H9 (cell line): ENCODE results near the gene PCGF3. TPM values are rescaled to one million over a fixed set of nuclear protein-coding genes. Genes with fewer than 3 reads are reported as not detected.

ENCODE experiments used
- DNase-seq: peaks from one replicate; pipeline ENCODE4 v3.0.0-alpha.2; 2017
- H2AFZ ChIP-seq: one replicate; pipeline ENCODE4 v1.6.1; 2013; ENCODE audit warnings: mild to moderate bottlenecking, low read length, control low read depth, moderate library complexity
- H2AK5ac ChIP-seq: 2 replicates; pipeline ENCODE4 v1.6.1; 2013; ENCODE audit warnings: low read length, control low read depth, mixed read lengths; ENCODE audit not compliant: insufficient read length
- H2BK120ac ChIP-seq: one replicate; pipeline ENCODE4 v1.6.1; 2013; ENCODE audit warnings: low read depth, mild to moderate bottlenecking, low read length, control low read depth, inconsistent platforms; ENCODE audit not compliant: poor library complexity, severe bottlenecking
- H2BK12ac ChIP-seq: 2 replicates; pipeline ENCODE4 v1.6.1; 2013; ENCODE audit warnings: low read length, control low read depth, mixed read lengths, low read depth; ENCODE audit not compliant: insufficient read length
- H2BK15ac ChIP-seq: 2 replicates; pipeline ENCODE4 v1.6.1; 2013; ENCODE audit warnings: low read depth, low read length, control low read depth
- H2BK20ac ChIP-seq: one replicate; pipeline ENCODE4 v1.6.1; 2013; ENCODE audit warnings: low read depth, mild to moderate bottlenecking, low read length, control low read depth, inconsistent platforms; ENCODE audit not compliant: poor library complexity, severe bottlenecking
- H2BK5ac ChIP-seq: 2 replicates; pipeline ENCODE4 v1.6.1; 2013; ENCODE audit warnings: low read length, control low read depth, mixed read lengths; ENCODE audit not compliant: insufficient read length
- H3K14ac ChIP-seq: 2 replicates; pipeline ENCODE4 v1.6.1; 2013; ENCODE audit warnings: low read length, control low read depth; ENCODE audit not compliant: insufficient read depth
- H3K18ac ChIP-seq: 2 replicates; pipeline ENCODE4 v1.6.1; 2013; ENCODE audit warnings: low read depth, mild to moderate bottlenecking, mixed read lengths, low read length, control low read depth; ENCODE audit not compliant: insufficient read length
- H3K23ac ChIP-seq: 2 replicates; pipeline ENCODE4 v1.6.1; 2013; ENCODE audit warnings: low read length, control low read depth, mixed read lengths, low read depth; ENCODE audit not compliant: insufficient read length
- H3K23me2 ChIP-seq: 2 replicates; pipeline ENCODE4 v1.6.1; 2013; ENCODE audit warnings: low read depth, mild to moderate bottlenecking, mixed read lengths, low read length, control low read depth; ENCODE audit not compliant: insufficient read length, poor library complexity, severe bottlenecking
- H3K27ac ChIP-seq: 2 replicates; pipeline ENCODE4 v1.5.1; 2013; ENCODE audit warnings: low read length, control low read depth, mixed read lengths, low read depth; ENCODE audit not compliant: insufficient read length
- H3K27me3 ChIP-seq: 2 replicates; pipeline ENCODE4 v1.6.1; 2013; ENCODE audit warnings: low read length, control low read depth, inconsistent platforms; ENCODE audit not compliant: insufficient read depth
- H3K4ac ChIP-seq: 2 replicates; pipeline ENCODE4 v1.6.1; 2013; ENCODE audit warnings: low read depth, mild to moderate bottlenecking, control low read depth, inconsistent platforms, low read length, moderate library complexity
- H3K4me1 ChIP-seq: 2 replicates; pipeline ENCODE4 v1.6.1; 2013; ENCODE audit warnings: low read length, control low read depth, inconsistent platforms; ENCODE audit not compliant: insufficient read depth
- H3K4me2 ChIP-seq: 2 replicates; pipeline ENCODE4 v1.6.1; 2013; ENCODE audit warnings: low read length, control low read depth, mixed read lengths; ENCODE audit not compliant: insufficient read length, insufficient read depth
- H3K56ac ChIP-seq: 2 replicates; pipeline ENCODE4 v1.6.1; 2013; ENCODE audit warnings: low read depth, mild to moderate bottlenecking, mixed read lengths, low read length, control low read depth; ENCODE audit not compliant: insufficient read length
- H3K79me1 ChIP-seq: 2 replicates; pipeline ENCODE4 v1.6.1; 2013; ENCODE audit warnings: low read depth, mild to moderate bottlenecking, moderate library complexity, low read length, control low read depth, inconsistent platforms; ENCODE audit not compliant: insufficient read depth, poor library complexity, severe bottlenecking
- H3K79me2 ChIP-seq: 2 replicates; pipeline ENCODE4 v1.6.1; 2013; ENCODE audit warnings: low read length, control low read depth, inconsistent platforms; ENCODE audit not compliant: insufficient read depth
- H3K9ac ChIP-seq: 2 replicates; pipeline ENCODE4 v1.6.1; 2013; ENCODE audit warnings: low read length, control low read depth, mixed read lengths; ENCODE audit not compliant: insufficient read length; ENCODE audit errors: extremely low read depth
- H3K9me3 ChIP-seq: one replicate; pipeline ENCODE4 v1.6.1; 2013; ENCODE audit warnings: low read depth, low read length, inconsistent platforms; ENCODE audit not compliant: control insufficient read depth
- H3T11ph ChIP-seq: one replicate; pipeline ENCODE4 v1.6.1; 2013; ENCODE audit warnings: mild to moderate bottlenecking, low read length, control low read depth, inconsistent platforms
- H4K20me1 ChIP-seq: one replicate; pipeline ENCODE4 v1.6.1; 2013; ENCODE audit not compliant: control insufficient read depth, insufficient read length, insufficient read depth
- H4K5ac ChIP-seq: 2 replicates; pipeline ENCODE4 v1.6.1; 2013; ENCODE audit warnings: low read depth, mild to moderate bottlenecking, mixed read lengths, low read length, control low read depth; ENCODE audit not compliant: insufficient read length
- H4K8ac ChIP-seq: replicated peaks from 2 replicates; pipeline ENCODE4 v1.6.1; 2013; ENCODE audit warnings: low read length, control low read depth, mixed read lengths, low read depth; ENCODE audit not compliant: insufficient read length
- H4K91ac ChIP-seq: 2 replicates; pipeline ENCODE4 v1.6.1; 2013; ENCODE audit warnings: low read depth, mild to moderate bottlenecking, moderate library complexity, mixed read lengths, low read length, control low read depth; ENCODE audit not compliant: insufficient read length
- H3K27ac Mint-ChIP-seq, 3 experiments: 2 replicates in 2 of 3; 3 replicates in 1 of 3; pipeline ENCODE4 v1.8.0; 2020 to 2021; ENCODE audit warnings: mixed read lengths in 3 of 3, mild to moderate bottlenecking in 1 of 3, moderate library complexity in 1 of 3
- H3K27me3 Mint-ChIP-seq: 2 replicates; pipeline ENCODE4 v1.8.0; 2021; ENCODE audit warnings: low read depth, mild to moderate bottlenecking, moderate library complexity, mixed read lengths
- H3K36me3 Mint-ChIP-seq, 3 experiments: 2 replicates in 2 of 3; 3 replicates in 1 of 3; pipeline ENCODE4 v1.8.0; 2020 to 2021; ENCODE audit warnings: low read depth in 3 of 3, mixed read lengths in 3 of 3; ENCODE audit not compliant: insufficient read depth in 1 of 3
- H3K4me1 Mint-ChIP-seq, 2 experiments: 2 replicates each; pipeline ENCODE4 v1.8.0; 2020; ENCODE audit warnings: mixed read lengths in 2 of 2
- H3K4me3 Mint-ChIP-seq, 2 experiments: 2 replicates in 1 of 2; 3 replicates in 1 of 2; pipeline ENCODE4 v1.8.0; 2020 to 2021; ENCODE audit warnings: mild to moderate bottlenecking in 2 of 2, mixed read lengths in 2 of 2, moderate library complexity in 1 of 2
- H3K9me3 Mint-ChIP-seq, 2 experiments: 2 replicates in 1 of 2; 3 replicates in 1 of 2; pipeline ENCODE4 v1.8.0; 2020; ENCODE audit warnings: mild to moderate bottlenecking in 2 of 2, mixed read lengths in 2 of 2, moderate library complexity in 1 of 2
- WGBS: extraction: QIAGEN DNeasy Blood & Tissue Kit; methylation state at CpG from one replicate; pipeline ENCODE4 v1.1.7; 2013; ENCODE audit warnings: missing lambda C conversion rate, low lambda C conversion rate, mixed read lengths; ENCODE audit not compliant: insufficient read length; ENCODE audit errors: extremely low coverage; 5-methylcytosine and 5-hydroxymethylcytosine counted together
- total RNA-seq: library from RNA; stranded (reverse); gene quantifications from 2 replicates; pipeline ENCODE4 v1.2.1, GENCODE V29; 2021
- TF ChIP-seq, protein P1 (sequence below): fragments of 200-600 bp; sonication (generic); conservative IDR thresholded peaks from 3 replicates; pipeline ENCODE4 v1.8.0; 2021; ENCODE audit warnings: antibody characterized with exemption, mild to moderate bottlenecking

Gene PCGF3
- total RNA-seq, 1 experiment from 2014 or later: 43.1 TPM

GRCh38 chr4:770022-770421 is 64.4 kb downstream of the PCGF3 start:
- no peak overlapping the region for H3K4me3 Mint-ChIP-seq
- DNase-seq: no peak
- Histone ChIP-seq H3K79me2 (peaks cover 5% of the 10 kb centered on the region; the same call in 1 of the 2 replicates), H3K4ac (no peak overlapping the region), H3K9ac (no peak overlapping the region), H3K56ac (no peak overlapping the region), H3K27me3 (no peaks in the 10 kb centered on the region), H4K91ac (no peak overlapping the region), H3K23ac (no peak overlapping the region), H4K20me1 (no peaks in the 10 kb centered on the region), H3K14ac (no peak overlapping the region), H2AFZ (no peak overlapping the region), H2BK20ac (no peak overlapping the region), H3K23me2 (no peaks in the 10 kb centered on the region), H2BK5ac (no peak overlapping the region), H4K8ac (no peak overlapping the region), H2BK15ac (no peak overlapping the region), H2BK120ac (no peak overlapping the region), H2BK12ac (no peak overlapping the region), H3K27ac (no peak overlapping the region), H3K4me2 (no peak overlapping the region), H3K18ac (no peak overlapping the region), H3T11ph (no peak overlapping the region), H3K4me1 (no peaks in the 10 kb centered on the region), H4K5ac (no peak overlapping the region), H2AK5ac (no peak overlapping the region), H3K9me3 (no peaks in the 10 kb centered on the region), H3K79me1 (no peaks in the 10 kb centered on the region)
- H3K4me1 Mint-ChIP-seq: peaks cover 19 to 24% of the 10 kb centered on the region in 2 experiments
- no peaks in the 10 kb centered on the region for H3K27me3 Mint-ChIP-seq
- H3K27ac Mint-ChIP-seq: 0 out of 7 replicates have a peak overlapping the region, but pooled peaks of 1 of the 3 experiments have one; percentile 14
- TF ChIP-seq, protein P1, sequence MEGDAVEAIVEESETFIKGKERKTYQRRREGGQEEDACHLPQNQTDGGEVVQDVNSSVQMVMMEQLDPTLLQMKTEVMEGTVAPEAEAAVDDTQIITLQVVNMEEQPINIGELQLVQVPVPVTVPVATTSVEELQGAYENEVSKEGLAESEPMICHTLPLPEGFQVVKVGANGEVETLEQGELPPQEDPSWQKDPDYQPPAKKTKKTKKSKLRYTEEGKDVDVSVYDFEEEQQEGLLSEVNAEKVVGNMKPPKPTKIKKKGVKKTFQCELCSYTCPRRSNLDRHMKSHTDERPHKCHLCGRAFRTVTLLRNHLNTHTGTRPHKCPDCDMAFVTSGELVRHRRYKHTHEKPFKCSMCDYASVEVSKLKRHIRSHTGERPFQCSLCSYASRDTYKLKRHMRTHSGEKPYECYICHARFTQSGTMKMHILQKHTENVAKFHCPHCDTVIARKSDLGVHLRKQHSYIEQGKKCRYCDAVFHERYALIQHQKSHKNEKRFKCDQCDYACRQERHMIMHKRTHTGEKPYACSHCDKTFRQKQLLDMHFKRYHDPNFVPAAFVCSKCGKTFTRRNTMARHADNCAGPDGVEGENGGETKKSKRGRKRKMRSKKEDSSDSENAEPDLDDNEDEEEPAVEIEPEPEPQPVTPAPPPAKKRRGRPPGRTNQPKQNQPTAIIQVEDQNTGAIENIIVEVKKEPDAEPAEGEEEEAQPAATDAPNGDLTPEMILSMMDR: no peak
- no CpG with 5 or more reads among the region's 5 CpGs for WGBS
- H3K9me3 Mint-ChIP-seq: peaks cover 2 to 4% of the 10 kb centered on the region in 2 experiments; a peak in 3 of 5 replicates
- peaks cover 43 to 80% (median 67%) of the 10 kb centered on the region in 3 experiments for H3K36me3 Mint-ChIP-seq
